Kidney (tissue), 14 donors: ENCODE results near the gene RBM44. TPM values are rescaled to one million over a fixed set of nuclear protein-coding genes. Genes with fewer than 3 reads are reported as not detected.

Experiments used
- DNase-seq, 5 donors: peaks; one replicate each; pipeline ENCODE4 v3.0.0-alpha.2; 2013 to 2020
- FAIRE-seq: peaks from 2 replicates; lab custom pipeline; 2012; peaks lifted over from hg19 to GRCh38; lab: Jason Lieb, UNC
- H3K27ac ChIP-seq, 2 donors: one replicate each; pipeline ENCODE4 v1.7.0; 2013; ENCODE audit warnings: low read depth in 2 of 2, low read length in 2 of 2, inconsistent platforms in 1 of 2
- H3K27me3 ChIP-seq: one replicate; pipeline ENCODE4 v1.7.1; 2013; ENCODE audit warnings: low read length, inconsistent platforms; ENCODE audit not compliant: control insufficient read depth, insufficient read depth
- H3K36me3 ChIP-seq, 3 donors: one replicate each; pipeline versions ENCODE4 v1.7.0 to v1.7.1; 2013; ENCODE audit warnings: low read length in 3 of 3, control low read depth in 1 of 3, inconsistent platforms in 1 of 3; ENCODE audit not compliant: insufficient read depth in 3 of 3, control insufficient read depth in 2 of 3
- H3K4me1 ChIP-seq, 3 donors: one replicate each; pipeline versions ENCODE4 v1.7.0 to v1.7.1; 2013; ENCODE audit warnings: low read length in 3 of 3, inconsistent platforms in 1 of 3, low read depth in 1 of 3; ENCODE audit not compliant: control insufficient read depth in 2 of 3, insufficient read depth in 2 of 3
- H3K4me3 ChIP-seq, 3 donors: one replicate each; pipeline versions ENCODE4 v1.7.0 to v1.8.1; 2013; ENCODE audit warnings: low read length in 3 of 3, control low read depth in 1 of 3, inconsistent platforms in 1 of 3
- H3K9ac ChIP-seq, 3 donors: one replicate each; pipeline versions ENCODE4 v1.7.0 to v1.7.1; 2013; ENCODE audit warnings: low read length in 3 of 3, control low read depth in 1 of 3, inconsistent platforms in 1 of 3
- H3K9me3 ChIP-seq, 3 donors: one replicate each; pipeline versions ENCODE4 v1.7.0 to v1.7.1; 2013; ENCODE audit warnings: low read length in 3 of 3, control low read depth in 1 of 3, inconsistent platforms in 1 of 3; ENCODE audit not compliant: control insufficient read depth in 2 of 3, insufficient read depth in 1 of 3
- CTCF ChIP-seq: IDR thresholded peaks from 3 replicates; pipeline ENCODE4 v1.5.1; 2012; ENCODE audit warnings: mild to moderate bottlenecking, moderate library complexity, borderline replicate concordance; ENCODE audit not compliant: insufficient read depth; ENCODE audit errors: extremely low read depth
- intact Hi-C: fragments of 100-400 bp; cut with DNase I; formaldehyde crosslinking; loops from one replicate; pipeline ENCODE4 v1.11.1; 2022
- polyA plus RNA-seq: library from polyadenylated mRNA; stranded (reverse); fragments of 350-450 nt; fragmentation: Illumina TruSeq; extraction: RNeasy Lipid Tissue Mini Kit (QIAGEN cat#74804); gene quantifications from one replicate; pipeline ENCODE4 v1.2.3, GENCODE V29; 2014; ENCODE audit warnings: low read depth, low replicate concordance; ENCODE audit not compliant: insufficient read depth
- total RNA-seq: library from RNA; stranded (reverse); fragmentation: NEBNext Ultra II Directional; extraction: Animal tissue kit (Norgen Biotek cat#: 25700); gene quantifications from one replicate; pipeline ENCODE4 v1.2.1, GENCODE V29; 2021
- donor health status: control.
- donor health status: control.
- donor health status: control.
- donor health status: control.
- donor health status: control.
- donor health status: DM: yes; HTN: yes; CAD: no.
- donor health status: Normal renal cell carcinoma (clear cell type).

Gene RBM44
- total and polyA plus RNA-seq, 2 donors from 2014 or later = 0.72 TPM; not detected in 1

DNA sequence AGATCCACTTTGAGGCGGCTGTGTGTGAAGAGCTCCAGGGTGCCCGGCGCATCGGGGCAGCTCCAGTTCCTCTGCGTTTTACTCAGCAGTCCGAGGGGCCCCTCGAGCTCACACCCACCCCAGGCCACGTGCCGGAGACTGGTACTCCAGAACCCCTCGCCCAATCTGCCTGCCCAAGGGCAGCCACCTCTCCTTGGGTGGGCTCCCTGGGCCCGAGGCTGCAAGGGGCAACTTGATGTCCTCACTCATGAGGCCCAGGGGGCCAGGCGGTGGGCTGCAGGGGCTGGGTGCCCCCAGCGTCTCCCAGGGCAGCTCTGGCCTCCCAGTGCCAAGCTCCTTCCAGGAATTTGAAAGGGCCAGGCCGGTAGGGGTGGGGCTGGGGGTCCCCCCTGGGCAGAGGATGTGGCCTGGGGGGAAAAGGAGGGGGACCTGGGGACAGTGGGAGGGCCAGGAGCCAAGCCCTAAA, 77.5 kb downstream of the RBM44 start:
- FAIRE-seq = no peak
- Histone ChIP-seq H3K36me3 (no peaks in the 10 kb centered on the region), H3K9me3 (no peaks in the 10 kb centered on the region), H3K4me3 (no peak overlapping the region), H3K27ac (no peak overlapping the region), H3K4me1 (no peaks in the 10 kb centered on the region), H3K9ac (no peak overlapping the region), H3K27me3 (no peaks in the 10 kb centered on the region)
- intact Hi-C loops = no loop called here
- no peak for TF ChIP-seq CTCF
- DNase-seq = peak in 1 of 5 donors; percentile 67

DNA sequence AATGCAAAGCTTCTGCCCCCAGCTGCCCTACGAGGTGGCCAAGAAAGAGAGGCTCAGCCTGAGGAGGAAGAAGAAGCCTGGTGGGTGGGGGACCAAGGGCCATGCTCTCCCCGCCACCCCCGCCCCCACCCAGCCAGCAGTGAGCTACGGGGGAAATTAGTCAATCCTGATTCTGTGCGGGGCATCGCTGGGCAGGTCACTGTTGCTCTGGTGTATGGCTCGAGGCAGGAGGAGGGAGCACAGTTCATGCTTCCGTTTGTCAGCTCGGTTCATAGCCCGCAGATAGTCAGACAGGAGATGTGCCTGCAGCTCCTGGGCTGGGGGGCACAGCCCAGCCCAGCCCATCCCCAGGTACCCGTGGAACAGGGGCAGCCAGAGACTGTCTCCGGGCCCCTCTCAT, 78.0 kb downstream of the RBM44 start:
- H3K4me1 ChIP-seq = no peaks in the 10 kb centered on the region
- no peak for TF ChIP-seq CTCF
- DNase-seq (no peak), FAIRE-seq (no peak)
- no peak overlapping the region for H3K9ac ChIP-seq
- no peaks in the 10 kb centered on the region for H3K36me3 ChIP-seq
- intact Hi-C loops = no loop called here
- no peak overlapping the region for H3K4me3 ChIP-seq
- no peaks in the 10 kb centered on the region for H3K27me3 ChIP-seq
- H3K27ac ChIP-seq = no peak overlapping the region
- H3K9me3 ChIP-seq = no peaks in the 10 kb centered on the region

DNA sequence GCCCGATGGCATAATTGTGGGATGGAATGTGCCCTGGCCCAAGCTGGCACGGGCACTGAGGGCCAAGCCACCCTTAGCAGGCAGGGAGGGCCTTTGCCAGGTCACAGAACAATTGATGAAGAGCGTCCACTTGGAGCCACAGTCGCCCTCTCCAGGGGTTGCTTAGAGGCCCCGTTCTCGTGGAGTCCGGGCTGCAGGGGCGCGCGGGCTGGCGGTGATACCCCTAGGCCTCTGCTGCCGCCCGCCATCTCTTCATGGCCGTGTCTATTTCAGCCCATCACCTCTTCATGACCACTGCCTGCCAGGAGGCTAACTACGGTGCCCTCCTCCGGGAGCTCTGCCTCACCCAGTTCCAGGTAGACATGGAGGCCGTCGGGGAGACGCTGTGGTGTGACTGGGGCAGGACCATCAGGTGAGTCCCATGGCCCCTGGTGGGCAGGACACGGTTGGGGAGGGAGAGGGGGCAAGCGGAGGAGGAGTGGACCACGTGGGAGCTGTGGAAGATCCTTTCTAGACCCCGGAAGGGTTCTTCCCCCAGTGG, 78.4 kb downstream of the RBM44 start:
- FAIRE-seq = no peak
- no peaks in the 10 kb centered on the region for H3K4me1 ChIP-seq
- no peak for TF ChIP-seq CTCF
- intact Hi-C loops = no loop called here
- no peak overlapping the region for H3K27ac ChIP-seq
- peak in 1 of 5 donors; percentile 71 for DNase-seq
- no peak overlapping the region for H3K9ac ChIP-seq
- H3K36me3 ChIP-seq = no peaks in the 10 kb centered on the region
- H3K9me3 ChIP-seq = no peaks in the 10 kb centered on the region
- H3K27me3 ChIP-seq = no peaks in the 10 kb centered on the region
- no peak overlapping the region for H3K4me3 ChIP-seq
